SK-N-SH (cell line): ENCODE results near the gene SLC6A8.
"Not testable (repeated sequence)": the region's sequence is repeated elsewhere in the genome, so short reads cannot be mapped to it uniquely, and the experiment has no call there.

Experiments
- ELF1 ChIP-seq: IDR thresholded peaks from 2 replicates; pipeline ENCODE4 v1.4.0; 2012
- EZH2phosphoT487 ChIP-seq: fragments of 200-600 bp; sonication (generic); IDR thresholded peaks from 2 replicates; pipeline ENCODE4 v1.6.1; 2017; ENCODE audit warnings: low read depth, mixed run types, mild to moderate bottlenecking, antibody characterized with exemption, moderate library complexity, borderline replicate concordance
- FOXJ3 ChIP-seq: sonication (generic); formaldehyde crosslinking; IDR thresholded peaks from 2 replicates; pipeline ENCODE4 v1.5.1; 2020; ENCODE audit warnings: mild to moderate bottlenecking, missing genetic modification reagents
- IRF3 ChIP-seq: fragments of 150-350 bp; IDR thresholded peaks from 2 replicates; pipeline ENCODE4 v1.6.1; 2016; ENCODE audit warnings: mild to moderate bottlenecking, low read depth, low read length
- RCOR1 ChIP-seq: fragments of 150-350 bp; IDR thresholded peaks from 2 replicates; pipeline ENCODE4 v1.6.1; 2017; ENCODE audit warnings: antibody characterized with exemption, low read length
- SMC3 ChIP-seq: IDR thresholded peaks from 2 replicates; pipeline ENCODE4 v1.6.1; 2012; ENCODE audit warnings: low read depth, low read length, improper control_type of control experiment
- TF ChIP-seq, protein P1 (sequence below): fragments of 200-600 bp; sonication (generic); IDR thresholded peaks from 2 replicates; pipeline ENCODE4 v1.6.1; 2017; ENCODE audit warnings: antibody characterized with exemption, mild to moderate bottlenecking, moderate library complexity
- TF ChIP-seq, protein P2 (sequence below): IDR thresholded peaks from 2 replicates; pipeline ENCODE4 v1.6.1; 2012; ENCODE audit warnings: mild to moderate bottlenecking, low read depth, low read length, moderate library complexity

DNA sequence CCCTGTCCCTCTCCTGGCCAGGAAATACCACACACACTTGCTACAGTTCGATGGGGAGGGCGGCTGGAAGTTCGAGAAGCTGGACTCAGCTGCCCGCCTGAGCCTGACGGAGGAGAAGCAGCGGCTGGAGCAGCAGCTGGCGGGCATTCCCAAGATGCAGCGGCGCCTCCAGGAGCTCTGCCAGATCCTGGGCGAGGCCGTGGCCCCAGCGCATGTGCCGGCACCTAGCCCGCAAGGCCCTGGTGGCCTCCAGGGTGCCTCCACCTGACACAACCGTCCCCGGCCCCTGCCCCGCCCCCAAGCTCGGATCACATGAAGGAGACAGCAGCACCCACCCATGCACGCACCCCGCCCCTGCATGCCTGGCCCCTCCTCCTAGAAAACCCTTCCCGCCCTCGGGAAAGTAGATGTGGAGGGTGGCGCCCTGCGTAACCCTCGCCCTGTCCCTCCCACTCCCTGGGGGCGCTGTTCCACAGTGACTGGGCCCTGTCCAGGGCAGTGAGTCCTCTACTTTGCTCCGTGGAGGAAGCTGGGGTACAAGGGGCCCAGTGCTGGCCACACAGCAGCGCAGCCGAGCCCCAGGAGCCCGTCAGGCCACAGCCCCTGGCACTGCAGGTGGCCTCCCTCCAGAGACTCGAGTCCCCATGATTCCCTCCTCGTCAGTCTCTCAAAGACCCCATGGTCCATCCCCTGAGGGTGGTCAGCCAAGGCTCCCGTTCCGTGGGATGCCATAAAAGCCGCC, 55.9 kb downstream of the SLC6A8 start:
- TF ChIP-seq EZH2phosphoT487; RCOR1; ELF1; SMC3; IRF3; FOXJ3 (CRISPR knock-in tag): not testable (repeated sequence)
- TF ChIP-seq, protein P1, sequence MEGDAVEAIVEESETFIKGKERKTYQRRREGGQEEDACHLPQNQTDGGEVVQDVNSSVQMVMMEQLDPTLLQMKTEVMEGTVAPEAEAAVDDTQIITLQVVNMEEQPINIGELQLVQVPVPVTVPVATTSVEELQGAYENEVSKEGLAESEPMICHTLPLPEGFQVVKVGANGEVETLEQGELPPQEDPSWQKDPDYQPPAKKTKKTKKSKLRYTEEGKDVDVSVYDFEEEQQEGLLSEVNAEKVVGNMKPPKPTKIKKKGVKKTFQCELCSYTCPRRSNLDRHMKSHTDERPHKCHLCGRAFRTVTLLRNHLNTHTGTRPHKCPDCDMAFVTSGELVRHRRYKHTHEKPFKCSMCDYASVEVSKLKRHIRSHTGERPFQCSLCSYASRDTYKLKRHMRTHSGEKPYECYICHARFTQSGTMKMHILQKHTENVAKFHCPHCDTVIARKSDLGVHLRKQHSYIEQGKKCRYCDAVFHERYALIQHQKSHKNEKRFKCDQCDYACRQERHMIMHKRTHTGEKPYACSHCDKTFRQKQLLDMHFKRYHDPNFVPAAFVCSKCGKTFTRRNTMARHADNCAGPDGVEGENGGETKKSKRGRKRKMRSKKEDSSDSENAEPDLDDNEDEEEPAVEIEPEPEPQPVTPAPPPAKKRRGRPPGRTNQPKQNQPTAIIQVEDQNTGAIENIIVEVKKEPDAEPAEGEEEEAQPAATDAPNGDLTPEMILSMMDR: not testable (repeated sequence)
- TF ChIP-seq, protein P2, sequence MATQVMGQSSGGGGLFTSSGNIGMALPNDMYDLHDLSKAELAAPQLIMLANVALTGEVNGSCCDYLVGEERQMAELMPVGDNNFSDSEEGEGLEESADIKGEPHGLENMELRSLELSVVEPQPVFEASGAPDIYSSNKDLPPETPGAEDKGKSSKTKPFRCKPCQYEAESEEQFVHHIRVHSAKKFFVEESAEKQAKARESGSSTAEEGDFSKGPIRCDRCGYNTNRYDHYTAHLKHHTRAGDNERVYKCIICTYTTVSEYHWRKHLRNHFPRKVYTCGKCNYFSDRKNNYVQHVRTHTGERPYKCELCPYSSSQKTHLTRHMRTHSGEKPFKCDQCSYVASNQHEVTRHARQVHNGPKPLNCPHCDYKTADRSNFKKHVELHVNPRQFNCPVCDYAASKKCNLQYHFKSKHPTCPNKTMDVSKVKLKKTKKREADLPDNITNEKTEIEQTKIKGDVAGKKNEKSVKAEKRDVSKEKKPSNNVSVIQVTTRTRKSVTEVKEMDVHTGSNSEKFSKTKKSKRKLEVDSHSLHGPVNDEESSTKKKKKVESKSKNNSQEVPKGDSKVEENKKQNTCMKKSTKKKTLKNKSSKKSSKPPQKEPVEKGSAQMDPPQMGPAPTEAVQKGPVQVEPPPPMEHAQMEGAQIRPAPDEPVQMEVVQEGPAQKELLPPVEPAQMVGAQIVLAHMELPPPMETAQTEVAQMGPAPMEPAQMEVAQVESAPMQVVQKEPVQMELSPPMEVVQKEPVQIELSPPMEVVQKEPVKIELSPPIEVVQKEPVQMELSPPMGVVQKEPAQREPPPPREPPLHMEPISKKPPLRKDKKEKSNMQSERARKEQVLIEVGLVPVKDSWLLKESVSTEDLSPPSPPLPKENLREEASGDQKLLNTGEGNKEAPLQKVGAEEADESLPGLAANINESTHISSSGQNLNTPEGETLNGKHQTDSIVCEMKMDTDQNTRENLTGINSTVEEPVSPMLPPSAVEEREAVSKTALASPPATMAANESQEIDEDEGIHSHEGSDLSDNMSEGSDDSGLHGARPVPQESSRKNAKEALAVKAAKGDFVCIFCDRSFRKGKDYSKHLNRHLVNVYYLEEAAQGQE: not testable (repeated sequence)
